Skeletal muscle tissue (tissue), 4 donors: Measurements from ENCODE around the gene FUT1. TPM values are rescaled to one million over a fixed set of nuclear protein-coding genes. Genes with fewer than 3 reads are reported as not detected.

Experiments used
- H3K27ac ChIP-seq: one replicate; pipeline ENCODE4 v1.7.0; 2013; ENCODE audit warnings: mild to moderate bottlenecking, low read depth, low read length, inconsistent platforms
- H3K27me3 ChIP-seq, 3 donors: one replicate each; pipeline ENCODE4 v1.7.0; 2013; ENCODE audit warnings: low read length in 3 of 3; ENCODE audit not compliant: control insufficient read depth in 3 of 3, insufficient read depth in 3 of 3
- H3K36me3 ChIP-seq, 3 donors: one replicate each; pipeline ENCODE4 v1.7.0; 2013; ENCODE audit warnings: low read length in 3 of 3; ENCODE audit not compliant: control insufficient read depth in 3 of 3, insufficient read depth in 3 of 3
- H3K4me1 ChIP-seq, 3 donors: one replicate each; pipeline ENCODE4 v1.7.0; 2013; ENCODE audit warnings: low read length in 3 of 3, mild to moderate bottlenecking in 3 of 3; ENCODE audit not compliant: control insufficient read depth in 3 of 3, insufficient read depth in 3 of 3
- H3K4me3 ChIP-seq, 3 donors: one replicate each; pipeline ENCODE4 v1.7.0; 2013; ENCODE audit warnings: low read length in 3 of 3
- H3K9ac ChIP-seq, 3 donors: one replicate each; pipeline ENCODE4 v1.7.0; 2013; ENCODE audit warnings: low read length in 3 of 3, mild to moderate bottlenecking in 3 of 3, moderate library complexity in 2 of 3, low read depth in 1 of 3
- H3K9me3 ChIP-seq, 3 donors: one replicate each; pipeline ENCODE4 v1.7.0; 2013; ENCODE audit warnings: low read length in 3 of 3; ENCODE audit not compliant: control insufficient read depth in 3 of 3
- total RNA-seq: library from RNA; depleted of rRNA; stranded (reverse); fragments of >200 nt; gene quantifications from one replicate; pipeline ENCODE4 v1.2.3, GENCODE V29; 2014
- donor health status: Osteomylitis.

Gene FUT1
- total RNA-seq, 1 donor from 2014 or later: 1.0 TPM

DNA sequence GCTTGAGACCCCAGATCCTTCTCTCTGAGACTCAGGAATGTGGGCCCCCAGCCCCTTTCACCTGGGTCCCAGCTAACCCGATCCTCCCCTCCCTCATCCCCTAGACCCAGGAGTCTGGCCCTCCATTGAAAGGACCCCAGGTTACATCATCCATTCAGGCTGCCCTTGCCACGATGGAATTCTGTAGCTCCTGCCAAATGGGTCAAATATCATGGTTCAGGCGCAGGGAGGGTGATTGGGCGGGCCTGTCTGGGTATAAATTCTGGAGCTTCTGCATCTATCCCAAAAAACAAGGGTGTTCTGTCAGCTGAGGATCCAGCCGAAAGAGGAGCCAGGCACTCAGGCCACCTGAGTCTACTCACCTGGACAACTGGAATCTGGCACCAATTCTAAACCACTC lies 3.3 kb upstream of the FUT1 start:
- no peak overlapping the region for H3K9ac ChIP-seq
- no peak overlapping the region for H3K27ac ChIP-seq
- peaks cover 0 to 10% (median 4%) of the 10 kb centered on the region in 3 donors for H3K27me3 ChIP-seq
- H3K9me3 ChIP-seq: no peaks in the 10 kb centered on the region
- H3K4me1 ChIP-seq: peaks cover 20 to 35% (median 26%) of the 10 kb centered on the region in 3 donors
- no peaks in the 10 kb centered on the region for H3K36me3 ChIP-seq
- H3K4me3 ChIP-seq: peak overlapping the region in 2 of 3 donors; percentile 14 to 29

DNA sequence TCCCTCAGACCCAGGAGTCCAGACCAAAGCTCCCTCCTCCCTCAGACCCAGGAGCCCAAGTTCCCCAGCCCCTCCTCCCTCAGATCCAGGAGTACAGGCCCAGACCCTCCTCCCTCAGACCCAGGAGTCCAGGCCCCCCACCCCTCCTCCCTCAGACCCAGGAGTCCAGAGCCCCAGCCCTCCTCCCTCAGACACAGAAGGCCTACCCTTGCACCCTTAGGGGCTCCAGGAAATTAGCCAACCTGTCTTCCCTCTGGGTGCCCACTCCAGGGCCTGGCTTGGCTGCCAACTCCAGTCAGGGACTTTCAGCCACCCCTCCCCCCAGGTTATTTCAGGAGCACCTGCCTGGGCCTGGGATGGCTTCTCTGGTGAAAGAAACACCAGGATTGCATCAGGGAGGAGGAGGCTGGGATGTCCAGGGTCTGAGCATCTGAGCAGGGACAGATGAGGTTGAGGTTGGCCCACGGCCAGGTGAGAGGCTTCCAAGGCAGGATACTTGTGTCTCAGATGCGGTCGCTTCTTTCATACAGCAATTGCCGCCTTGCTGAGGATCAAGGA lies 2.7 kb upstream of the FUT1 start, which contains the start of gene FGF21:
TSS of gene FGF21 (plus strand) at position 441 of the 558 bp plus-strand sequence. CDS start 713 bp downstream, outside the sequence.
- peaks cover 0 to 4% (median 0%) of the 10 kb centered on the region in 3 donors for H3K36me3 ChIP-seq
- H3K4me1 ChIP-seq: peaks cover 20 to 33% (median 26%) of the 10 kb centered on the region in 3 donors
- H3K27ac ChIP-seq: no peak within 1 kb of the TSS
- H3K4me3 ChIP-seq: peak within 1 kb of the TSS in 2 of 3 donors; percentile 14 to 29
- no peaks in the 10 kb centered on the region for H3K9me3 ChIP-seq
- H3K9ac ChIP-seq: peak within 1 kb of the TSS in 2 of 3 donors; percentile 12 to 16
- peaks cover 0 to 10% (median 9%) of the 10 kb centered on the region in 3 donors for H3K27me3 ChIP-seq

DNA sequence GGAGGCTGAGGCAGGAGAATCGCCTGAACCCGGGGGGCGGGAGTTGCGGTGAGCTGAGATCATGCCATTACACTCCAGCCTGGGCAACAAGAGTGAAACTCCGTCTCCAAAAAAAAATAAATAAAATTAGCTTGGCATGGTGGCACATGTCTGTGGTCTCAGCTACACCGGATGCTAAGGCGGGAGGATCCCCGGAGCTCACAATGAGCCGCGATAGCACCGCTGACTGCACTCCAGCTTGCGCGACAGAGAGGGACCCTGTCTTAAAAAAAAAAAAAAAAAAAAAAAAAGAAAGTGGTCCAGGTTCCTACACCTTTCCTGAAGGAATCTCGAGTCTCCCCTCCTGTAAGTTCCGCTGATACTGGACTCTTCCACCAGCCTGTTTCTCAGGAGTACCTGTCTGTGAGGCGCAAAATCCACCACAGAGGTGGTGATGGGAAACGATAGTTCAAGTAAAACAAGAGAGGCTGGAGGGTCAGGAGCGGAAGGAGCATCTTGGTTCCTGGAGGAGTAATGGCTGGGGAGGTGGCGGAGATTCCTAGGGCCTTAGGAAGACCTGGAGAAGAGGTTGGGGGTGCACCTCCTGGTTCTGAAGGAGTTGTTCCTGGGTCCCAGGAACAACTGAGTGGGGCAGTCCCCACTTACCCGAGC lies 471 bp downstream of the FUT1 start:
- H3K9ac ChIP-seq: peak overlapping the region; percentile 59 to 79 (median 70)
- H3K4me3 ChIP-seq: peak overlapping the region; percentile 57 to 77 (median 67)
- H3K4me1 ChIP-seq: peaks cover 23 to 39% (median 26%) of the 10 kb centered on the region in 3 donors
- H3K27ac ChIP-seq: peak overlapping the region; percentile 30
- peaks cover 0 to 5% (median 0%) of the 10 kb centered on the region in 3 donors for H3K36me3 ChIP-seq
- no peaks in the 10 kb centered on the region for H3K9me3 ChIP-seq
- peaks cover 0 to 10% (median 9%) of the 10 kb centered on the region in 3 donors for H3K27me3 ChIP-seq

DNA sequence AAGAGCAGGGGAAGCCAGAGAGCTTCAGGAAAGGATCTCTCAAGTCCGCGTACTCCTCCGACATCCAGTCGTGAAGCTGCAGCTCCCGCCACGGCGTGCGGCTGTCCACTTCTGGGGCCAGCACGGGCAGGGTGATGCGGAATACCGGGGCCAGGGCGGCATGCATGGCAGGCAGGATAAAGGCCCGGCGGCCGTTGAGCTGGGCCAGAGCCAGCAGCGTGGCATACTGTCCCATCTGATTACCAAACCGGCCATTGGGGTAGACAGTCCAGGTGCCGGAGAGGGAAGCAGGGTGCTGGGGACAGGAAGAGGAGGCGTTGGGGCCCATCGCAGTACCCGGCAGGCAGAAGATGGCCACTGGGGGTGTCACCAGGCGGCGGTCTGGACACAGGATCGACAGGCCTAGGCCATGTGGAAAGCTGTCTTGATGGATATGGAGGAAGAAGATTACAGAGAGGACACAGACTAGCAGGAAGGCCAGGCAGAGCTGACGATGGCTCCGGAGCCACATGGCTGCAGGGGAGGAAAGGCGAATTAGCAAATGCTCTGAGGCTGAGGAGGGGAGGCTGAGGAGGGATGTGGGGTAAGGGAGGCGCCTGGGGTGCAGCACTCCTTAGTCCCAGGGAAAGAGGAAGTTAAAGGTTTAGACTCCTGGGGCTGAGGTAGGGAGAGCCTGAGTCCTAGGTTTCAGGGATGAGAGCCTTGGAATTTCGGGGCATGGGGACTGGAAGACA lies 1.5 kb downstream of the FUT1 start:
- Histone ChIP-seq H3K9ac (no peak overlapping the region), H3K27ac (no peak overlapping the region), H3K4me1 (peaks cover 19 to 33% (median 23%) of the 10 kb centered on the region in 3 donors), H3K9me3 (no peaks in the 10 kb centered on the region), H3K27me3 (peaks cover 0 to 10% (median 9%) of the 10 kb centered on the region in 3 donors), H3K4me3 (peak overlapping the region in 2 of 3 donors; percentile 22 to 30), H3K36me3 (peaks cover 0 to 5% (median 0%) of the 10 kb centered on the region in 3 donors)

DNA sequence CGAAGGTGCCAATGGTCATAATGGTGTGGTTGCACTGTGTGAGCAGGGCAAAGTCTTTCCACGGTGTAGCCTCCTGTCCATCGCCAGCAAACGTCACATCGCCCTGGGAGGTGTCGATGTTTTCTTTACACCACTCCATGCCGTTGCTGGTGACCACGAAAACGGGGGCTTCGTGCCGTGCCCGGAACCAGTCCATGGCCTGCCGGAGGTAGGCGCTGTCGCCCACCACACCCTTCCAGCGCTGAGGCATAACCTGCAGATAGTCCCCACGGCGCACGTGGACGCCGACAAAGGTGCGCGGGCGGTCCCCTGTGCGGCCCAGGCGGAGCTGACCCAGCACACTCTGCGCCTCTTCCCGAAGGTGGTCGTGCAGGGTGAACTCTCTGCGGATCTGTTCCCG lies 2.1 kb downstream of the FUT1 start:
- H3K4me3 ChIP-seq: no peak overlapping the region
- no peak overlapping the region for H3K27ac ChIP-seq
- no peaks in the 10 kb centered on the region for H3K9me3 ChIP-seq
- H3K4me1 ChIP-seq: peaks cover 14 to 27% (median 17%) of the 10 kb centered on the region in 3 donors
- H3K36me3 ChIP-seq: peaks cover 0 to 5% (median 0%) of the 10 kb centered on the region in 3 donors
- H3K9ac ChIP-seq: no peak overlapping the region
- peaks cover 0 to 10% (median 9%) of the 10 kb centered on the region in 3 donors for H3K27me3 ChIP-seq

DNA sequence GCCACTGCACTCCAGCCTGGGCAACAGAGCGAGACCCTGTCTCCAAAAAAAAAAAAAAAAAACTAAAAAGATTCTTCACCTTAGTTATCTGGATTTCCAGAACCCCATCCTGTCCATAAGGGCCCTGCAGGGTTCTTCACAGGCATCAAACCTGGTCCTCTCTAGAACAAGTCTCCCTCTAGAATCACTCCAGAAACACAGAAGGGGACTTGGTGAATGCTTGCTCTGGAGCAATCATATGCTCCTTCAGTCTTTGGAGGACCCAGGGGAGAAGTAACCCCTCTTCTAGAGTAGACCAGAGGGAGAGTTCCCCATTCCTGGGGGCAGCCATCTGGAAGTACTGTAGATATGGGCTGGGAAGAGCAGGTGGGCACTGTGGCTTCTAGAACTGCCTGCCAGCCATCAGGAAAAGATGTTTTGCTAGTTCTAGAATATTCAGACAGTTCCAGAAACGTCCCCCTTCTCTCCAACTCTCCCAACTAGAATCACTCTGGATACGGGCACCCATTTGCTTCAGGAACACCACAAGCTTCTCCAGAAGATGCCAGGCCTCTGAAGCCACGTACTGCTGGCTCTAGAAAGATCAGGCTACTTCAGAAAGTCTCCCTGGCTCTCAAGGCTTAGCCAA lies 2.8 kb downstream of the FUT1 start:
- no peak overlapping the region for H3K4me3 ChIP-seq
- no peak overlapping the region for H3K27ac ChIP-seq
- H3K9ac ChIP-seq: no peak overlapping the region
- peaks cover 0 to 5% (median 0%) of the 10 kb centered on the region in 3 donors for H3K36me3 ChIP-seq
- peaks cover 8 to 20% (median 14%) of the 10 kb centered on the region in 3 donors for H3K4me1 ChIP-seq
- H3K27me3 ChIP-seq: peaks cover 0 to 10% (median 9%) of the 10 kb centered on the region in 3 donors
- H3K9me3 ChIP-seq: no peaks in the 10 kb centered on the region

DNA sequence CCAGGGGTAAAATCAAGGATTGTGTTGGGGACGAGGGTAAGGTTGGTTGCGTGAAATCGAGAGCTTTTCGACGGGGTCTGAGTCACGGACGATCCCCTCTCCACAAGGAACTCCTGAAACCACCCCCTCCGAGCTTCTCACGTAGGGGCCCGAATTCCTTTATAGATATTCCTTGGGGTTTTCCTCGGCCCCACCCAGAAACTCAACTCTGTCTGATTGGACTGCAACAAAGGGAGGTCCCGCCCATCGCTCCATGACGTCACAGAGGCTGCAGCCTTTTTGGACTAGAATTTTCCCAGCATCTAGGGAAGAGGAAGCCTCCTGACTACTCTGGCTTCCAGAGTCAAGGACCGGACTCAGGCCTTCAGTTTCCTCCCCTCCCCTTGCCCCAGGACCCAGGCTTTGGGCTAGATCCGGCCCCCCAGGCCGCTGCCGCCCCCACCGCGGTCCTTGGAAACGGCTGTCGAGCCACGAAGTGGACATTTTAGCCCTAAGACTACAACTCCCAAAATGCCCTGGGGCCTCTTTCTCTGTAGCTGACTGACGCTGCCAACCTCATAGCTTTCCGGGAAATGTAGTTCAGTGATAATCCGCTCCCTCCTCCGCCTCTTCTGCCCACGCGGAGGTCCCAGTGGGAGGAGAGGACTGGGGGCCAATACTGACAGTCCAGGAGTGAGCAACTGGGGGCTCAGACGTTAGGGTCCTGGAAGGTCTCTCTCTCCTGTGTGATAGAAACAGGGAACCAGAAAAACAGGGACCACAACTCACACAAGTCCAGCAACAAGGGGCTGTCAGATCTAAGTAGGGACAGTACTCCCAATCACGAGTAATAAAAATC lies 5.5 kb downstream of the FUT1 start, which contains the start of gene IZUMO1:
TSS of gene IZUMO1 (minus strand) at position 172 of the 838 bp plus-strand sequence. CDS start 1,050 bp downstream, outside the sequence.
- peak within 1 kb of the TSS; percentile 47 to 71 (median 63) for H3K4me3 ChIP-seq
- H3K4me1 ChIP-seq: peaks cover under 1 to 14% (median 5%) of the 10 kb centered on the region in 3 donors
- H3K9me3 ChIP-seq: no peaks in the 10 kb centered on the region
- H3K36me3 ChIP-seq: peaks cover 0 to 5% (median 0%) of the 10 kb centered on the region in 3 donors
- peak within 1 kb of the TSS in 2 of 3 donors; percentile 33 to 79 for H3K9ac ChIP-seq
- H3K27ac ChIP-seq: peak within 1 kb of the TSS; percentile 65
- peaks cover 0 to 9% (median 1%) of the 10 kb centered on the region in 3 donors for H3K27me3 ChIP-seq

DNA sequence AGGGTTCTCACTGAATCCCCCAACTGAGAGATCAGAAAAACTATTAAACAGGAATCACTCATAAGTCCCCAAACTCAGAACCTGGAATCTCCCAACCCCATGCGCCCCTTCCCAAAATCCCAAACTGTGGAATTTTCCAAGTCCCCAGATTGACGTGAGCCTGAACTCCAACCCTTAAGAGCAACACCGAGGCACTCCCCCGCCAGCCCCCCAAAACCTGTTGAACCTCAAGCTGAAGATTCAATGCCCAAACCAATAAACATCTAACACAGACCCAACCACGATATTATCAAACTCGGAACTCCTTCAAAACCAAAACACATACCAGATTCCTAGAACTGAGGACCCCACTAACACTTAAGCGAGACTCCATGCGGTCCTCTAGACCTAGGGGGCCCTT lies 6.3 kb downstream of the FUT1 start:
- Histone ChIP-seq H3K27me3 (peaks cover 0 to 8% (median 0%) of the 10 kb centered on the region in 3 donors), H3K9me3 (no peaks in the 10 kb centered on the region), H3K36me3 (peaks cover 0 to 5% (median 0%) of the 10 kb centered on the region in 3 donors), H3K9ac (no peak overlapping the region), H3K4me1 (peaks cover 7 to 22% (median 8%) of the 10 kb centered on the region in 3 donors), H3K4me3 (no peak overlapping the region), H3K27ac (peak overlapping the region; percentile 65)
